ENCODE measurements around the gene MARCHF2. TPM values are rescaled to one million over a fixed set of nuclear protein-coding genes. Genes with fewer than 3 reads are reported as not detected.

MARCHF2 gene
- polyA plus RNA-seq, 2 of the 4 experiments (the other 2 are of a cell fraction), result 12.4 to 13.1 TPM

DNA sequence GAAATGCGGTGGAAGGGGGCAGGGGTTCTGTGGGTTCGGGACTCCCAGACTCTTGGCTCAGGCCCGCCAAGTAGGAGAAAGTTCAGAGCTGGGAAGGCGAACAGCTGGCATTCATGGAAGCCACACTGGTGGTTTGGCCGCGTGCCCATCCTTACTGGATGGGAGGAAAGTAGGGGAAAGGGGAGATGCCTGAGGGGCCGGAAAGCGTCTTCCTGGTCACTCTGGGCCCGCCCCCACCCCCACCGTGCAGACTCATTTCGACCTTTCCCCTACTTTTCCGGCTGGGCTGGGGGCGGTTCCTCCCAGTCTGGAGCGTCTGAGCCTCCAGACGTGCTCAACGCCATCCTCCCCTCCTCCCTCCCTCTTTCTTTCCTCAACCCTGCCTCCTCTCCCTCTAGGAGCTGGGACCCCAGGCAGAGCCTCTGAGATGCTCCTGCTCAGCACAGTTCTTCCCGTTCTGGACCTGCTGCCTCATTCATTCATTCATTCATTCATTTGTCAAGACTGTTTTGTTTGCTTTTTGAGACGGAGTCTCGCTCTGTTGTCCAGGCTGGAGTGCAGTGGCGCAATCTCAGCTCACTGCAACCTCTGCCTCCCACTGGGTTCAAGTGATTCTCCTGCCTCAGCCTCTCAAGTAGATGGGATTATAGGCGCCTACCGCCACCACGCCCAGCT is 45.6 kb upstream of the MARCHF2 start (continued):
- TF ChIP-seq, protein P1, sequence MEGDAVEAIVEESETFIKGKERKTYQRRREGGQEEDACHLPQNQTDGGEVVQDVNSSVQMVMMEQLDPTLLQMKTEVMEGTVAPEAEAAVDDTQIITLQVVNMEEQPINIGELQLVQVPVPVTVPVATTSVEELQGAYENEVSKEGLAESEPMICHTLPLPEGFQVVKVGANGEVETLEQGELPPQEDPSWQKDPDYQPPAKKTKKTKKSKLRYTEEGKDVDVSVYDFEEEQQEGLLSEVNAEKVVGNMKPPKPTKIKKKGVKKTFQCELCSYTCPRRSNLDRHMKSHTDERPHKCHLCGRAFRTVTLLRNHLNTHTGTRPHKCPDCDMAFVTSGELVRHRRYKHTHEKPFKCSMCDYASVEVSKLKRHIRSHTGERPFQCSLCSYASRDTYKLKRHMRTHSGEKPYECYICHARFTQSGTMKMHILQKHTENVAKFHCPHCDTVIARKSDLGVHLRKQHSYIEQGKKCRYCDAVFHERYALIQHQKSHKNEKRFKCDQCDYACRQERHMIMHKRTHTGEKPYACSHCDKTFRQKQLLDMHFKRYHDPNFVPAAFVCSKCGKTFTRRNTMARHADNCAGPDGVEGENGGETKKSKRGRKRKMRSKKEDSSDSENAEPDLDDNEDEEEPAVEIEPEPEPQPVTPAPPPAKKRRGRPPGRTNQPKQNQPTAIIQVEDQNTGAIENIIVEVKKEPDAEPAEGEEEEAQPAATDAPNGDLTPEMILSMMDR (IDR thresholded peaks at IDR 0.05), result no peak
- TF ChIP-seq GATA3 (IDR thresholded peaks at IDR 0.05; ENCODE audit: borderline replicate concordance) (peak; percentile 45; the same call in 1 of the 2 replicates), CEBPB (IDR thresholded peaks at IDR 0.05) (peak in 1 of 2 experiments; percentile 75; a peak in 2 of 4 replicates), KDM1A (IDR thresholded peaks at IDR 0.05; ENCODE audit: low read depth) (no peak), MYC (IDR thresholded peaks at IDR 0.05; ENCODE audit: borderline replicate concordance, low read length) (no peak), EHF (CRISPR knock-in tag; IDR thresholded peaks at IDR 0.05) (no peak), BHLHE40 (IDR thresholded peaks at IDR 0.05; ENCODE audit: low read depth, low read length) (no peak), ESRRA (IDR thresholded peaks at IDR 0.05; ENCODE audit: borderline replicate concordance, low read length) (no peak), RNF2 (IDR thresholded peaks at IDR 0.05; ENCODE audit: borderline replicate concordance, low read depth) (no peak), MAZ (IDR thresholded peaks at IDR 0.05; ENCODE audit: borderline replicate concordance, low read depth, low read length) (no peak), SMC3 (IDR thresholded peaks at IDR 0.05) (no peak)
- TF ChIP-seq, protein P2, sequence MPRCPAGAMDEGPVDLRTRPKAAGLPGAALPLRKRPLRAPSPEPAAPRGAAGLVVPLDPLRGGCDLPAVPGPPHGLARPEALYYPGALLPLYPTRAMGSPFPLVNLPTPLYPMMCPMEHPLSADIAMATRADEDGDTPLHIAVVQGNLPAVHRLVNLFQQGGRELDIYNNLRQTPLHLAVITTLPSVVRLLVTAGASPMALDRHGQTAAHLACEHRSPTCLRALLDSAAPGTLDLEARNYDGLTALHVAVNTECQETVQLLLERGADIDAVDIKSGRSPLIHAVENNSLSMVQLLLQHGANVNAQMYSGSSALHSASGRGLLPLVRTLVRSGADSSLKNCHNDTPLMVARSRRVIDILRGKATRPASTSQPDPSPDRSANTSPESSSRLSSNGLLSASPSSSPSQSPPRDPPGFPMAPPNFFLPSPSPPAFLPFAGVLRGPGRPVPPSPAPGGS (IDR thresholded peaks at IDR 0.05), result no peak
- TF ChIP-seq, protein P3, sequence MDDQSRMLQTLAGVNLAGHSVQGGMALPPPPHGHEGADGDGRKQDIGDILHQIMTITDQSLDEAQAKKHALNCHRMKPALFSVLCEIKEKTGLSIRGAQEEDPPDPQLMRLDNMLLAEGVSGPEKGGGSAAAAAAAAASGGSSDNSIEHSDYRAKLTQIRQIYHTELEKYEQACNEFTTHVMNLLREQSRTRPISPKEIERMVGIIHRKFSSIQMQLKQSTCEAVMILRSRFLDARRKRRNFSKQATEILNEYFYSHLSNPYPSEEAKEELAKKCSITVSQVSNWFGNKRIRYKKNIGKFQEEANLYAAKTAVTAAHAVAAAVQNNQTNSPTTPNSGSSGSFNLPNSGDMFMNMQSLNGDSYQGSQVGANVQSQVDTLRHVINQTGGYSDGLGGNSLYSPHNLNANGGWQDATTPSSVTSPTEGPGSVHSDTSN (IDR thresholded peaks at IDR 0.05), result peak; percentile 53; the same call in 1 of the 2 replicates
- TF ChIP-seq, protein P4, sequence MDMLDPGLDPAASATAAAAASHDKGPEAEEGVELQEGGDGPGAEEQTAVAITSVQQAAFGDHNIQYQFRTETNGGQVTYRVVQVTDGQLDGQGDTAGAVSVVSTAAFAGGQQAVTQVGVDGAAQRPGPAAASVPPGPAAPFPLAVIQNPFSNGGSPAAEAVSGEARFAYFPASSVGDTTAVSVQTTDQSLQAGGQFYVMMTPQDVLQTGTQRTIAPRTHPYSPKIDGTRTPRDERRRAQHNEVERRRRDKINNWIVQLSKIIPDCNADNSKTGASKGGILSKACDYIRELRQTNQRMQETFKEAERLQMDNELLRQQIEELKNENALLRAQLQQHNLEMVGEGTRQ (IDR thresholded peaks at IDR 0.05), result no peak
- TF ChIP-seq, protein P5, sequence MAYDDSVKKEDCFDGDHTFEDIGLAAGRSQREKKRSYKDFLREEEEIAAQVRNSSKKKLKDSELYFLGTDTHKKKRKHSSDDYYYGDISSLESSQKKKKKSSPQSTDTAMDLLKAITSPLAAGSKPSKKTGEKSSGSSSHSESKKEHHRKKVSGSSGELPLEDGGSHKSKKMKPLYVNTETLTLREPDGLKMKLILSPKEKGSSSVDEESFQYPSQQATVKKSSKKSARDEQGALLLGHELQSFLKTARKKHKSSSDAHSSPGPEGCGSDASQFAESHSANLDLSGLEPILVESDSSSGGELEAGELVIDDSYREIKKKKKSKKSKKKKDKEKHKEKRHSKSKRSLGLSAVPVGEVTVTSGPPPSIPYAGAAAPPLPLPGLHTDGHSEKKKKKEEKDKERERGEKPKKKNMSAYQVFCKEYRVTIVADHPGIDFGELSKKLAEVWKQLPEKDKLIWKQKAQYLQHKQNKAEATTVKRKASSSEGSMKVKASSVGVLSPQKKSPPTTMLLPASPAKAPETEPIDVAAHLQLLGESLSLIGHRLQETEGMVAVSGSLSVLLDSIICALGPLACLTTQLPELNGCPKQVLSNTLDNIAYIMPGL (CRISPR knock-in tag; IDR thresholded peaks at IDR 0.05; ENCODE audit: borderline replicate concordance), result no peak
- TF ChIP-seq, protein P6, sequence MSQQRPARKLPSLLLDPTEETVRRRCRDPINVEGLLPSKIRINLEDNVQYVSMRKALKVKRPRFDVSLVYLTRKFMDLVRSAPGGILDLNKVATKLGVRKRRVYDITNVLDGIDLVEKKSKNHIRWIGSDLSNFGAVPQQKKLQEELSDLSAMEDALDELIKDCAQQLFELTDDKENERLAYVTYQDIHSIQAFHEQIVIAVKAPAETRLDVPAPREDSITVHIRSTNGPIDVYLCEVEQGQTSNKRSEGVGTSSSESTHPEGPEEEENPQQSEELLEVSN (IDR thresholded peaks at IDR 0.05; ENCODE audit: borderline replicate concordance, low read depth), result no peak

DNA sequence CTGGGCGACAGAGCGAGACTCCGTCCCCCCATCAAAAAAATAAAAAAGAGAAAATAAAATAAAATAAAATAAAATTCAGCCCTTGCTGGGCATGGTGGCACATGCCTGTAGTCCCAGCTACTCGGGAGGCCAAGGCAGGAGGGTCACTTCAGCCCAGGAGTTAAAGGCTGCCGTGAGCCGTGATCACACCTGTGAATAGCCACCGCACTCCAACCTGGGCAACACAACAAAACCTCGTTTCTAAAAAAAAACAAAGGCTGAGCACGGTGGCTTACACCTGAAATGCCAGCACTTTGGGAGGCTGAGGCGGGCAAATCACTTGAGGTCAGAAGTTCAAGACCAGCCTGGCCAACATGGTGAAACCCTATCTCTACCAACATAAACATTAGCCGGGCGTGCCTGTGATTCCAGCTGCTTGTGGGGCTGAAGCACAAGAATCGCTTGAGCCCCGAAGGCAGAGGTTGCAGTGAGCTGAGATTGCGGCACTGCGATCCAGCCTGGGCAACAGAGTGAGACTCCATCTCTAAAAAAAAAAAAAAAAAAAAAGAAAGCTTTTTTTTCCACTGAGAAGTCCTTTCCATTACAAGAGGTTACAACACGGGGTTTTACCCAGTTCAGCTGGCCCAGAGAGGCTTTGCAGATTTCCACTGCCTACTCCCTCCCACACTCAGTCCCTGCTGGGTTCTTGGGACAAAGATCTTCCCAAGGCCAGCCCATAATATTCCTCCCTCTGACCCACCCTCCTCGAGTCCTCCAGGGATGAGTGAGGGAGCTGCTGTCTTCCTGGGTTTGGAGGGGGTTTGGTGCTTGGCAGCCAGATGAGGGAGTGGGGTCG is 42.7 kb upstream of the MARCHF2 start:
- TF ChIP-seq POLR2AphosphoS2 (conservative IDR thresholded peaks at IDR 0.05; ENCODE audit: low read length) (peak; percentile 67; the same call in 1 of the 2 replicates), JUN (IDR thresholded peaks at IDR 0.05) (no peak)
- FAIRE-seq (no peak), ATAC-seq (no peak; a peak in 1 of 6 replicates), DNase-seq (ENCODE audit: low read depth in 1 of 2, low spot score in 1 of 2) (no peak)
- ChIA-PET CTCF (interaction anchor here (0.6 to 1.2 kb wide), 2 partner anchors 16 kb away, joined by 3 to 4 read pairs; no protein-coding TSS in a partner anchor), POLR2A (interaction anchor here (0.6 to 0.7 kb wide), 2 partner anchors 8 to 22 kb away, joined by 3 to 4 read pairs; no protein-coding TSS in a partner anchor)
- H3K4me3 ChIP-seq, result no peak overlapping the region
- WGBS (ENCODE audit: missing lambda C conversion rate), result 78% methylated on average over 19 of the region's 19 CpGs
- H3K27ac ChIP-seq, result peak overlapping the region in 1 of 2 experiments; percentile 39; a peak in 1 of 6 replicates
- no peaks in the 10 kb centered on the region for H3K9me3 ChIP-seq
- H3K4me2 ChIP-seq, result no peak overlapping the region; the same call in 2 of the 3 replicates
- H3K4me1 ChIP-seq, result peaks cover 41% of the 10 kb centered on the region

Measured in A549 (cell line).